ENCODE results near the gene TRIO.

DNA sequence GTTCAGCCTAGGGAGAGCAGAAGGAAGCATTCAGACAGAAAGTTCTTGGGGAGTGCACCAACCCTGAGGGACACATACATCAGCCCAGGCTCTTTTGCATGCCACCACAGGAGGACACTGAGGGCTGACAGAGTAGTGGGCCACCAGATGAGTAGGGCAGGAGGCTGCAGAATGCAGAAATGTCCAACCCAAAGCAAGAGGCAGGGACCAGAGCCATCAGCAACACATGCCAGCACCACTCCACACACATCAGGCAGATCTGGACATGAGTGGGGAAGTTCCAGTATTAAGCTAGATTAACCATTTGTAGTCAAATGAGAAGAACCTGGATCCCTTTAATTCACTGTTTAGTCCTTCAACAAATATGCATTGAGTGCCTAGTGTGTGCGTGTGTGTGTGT, 402.7 kb downstream of the TRIO start:
- TF ChIP-seq, protein P1, sequence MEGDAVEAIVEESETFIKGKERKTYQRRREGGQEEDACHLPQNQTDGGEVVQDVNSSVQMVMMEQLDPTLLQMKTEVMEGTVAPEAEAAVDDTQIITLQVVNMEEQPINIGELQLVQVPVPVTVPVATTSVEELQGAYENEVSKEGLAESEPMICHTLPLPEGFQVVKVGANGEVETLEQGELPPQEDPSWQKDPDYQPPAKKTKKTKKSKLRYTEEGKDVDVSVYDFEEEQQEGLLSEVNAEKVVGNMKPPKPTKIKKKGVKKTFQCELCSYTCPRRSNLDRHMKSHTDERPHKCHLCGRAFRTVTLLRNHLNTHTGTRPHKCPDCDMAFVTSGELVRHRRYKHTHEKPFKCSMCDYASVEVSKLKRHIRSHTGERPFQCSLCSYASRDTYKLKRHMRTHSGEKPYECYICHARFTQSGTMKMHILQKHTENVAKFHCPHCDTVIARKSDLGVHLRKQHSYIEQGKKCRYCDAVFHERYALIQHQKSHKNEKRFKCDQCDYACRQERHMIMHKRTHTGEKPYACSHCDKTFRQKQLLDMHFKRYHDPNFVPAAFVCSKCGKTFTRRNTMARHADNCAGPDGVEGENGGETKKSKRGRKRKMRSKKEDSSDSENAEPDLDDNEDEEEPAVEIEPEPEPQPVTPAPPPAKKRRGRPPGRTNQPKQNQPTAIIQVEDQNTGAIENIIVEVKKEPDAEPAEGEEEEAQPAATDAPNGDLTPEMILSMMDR (IDR thresholded peaks at IDR 0.05; ENCODE audit: insufficient read depth, low read length, poor library complexity, severe bottlenecking), result no peak
- no peak for TF ChIP-seq EZH2phosphoT487 (conservative IDR thresholded peaks at IDR 0.05; ENCODE audit: low read length)
